HepG2 (cell line): Measurements from ENCODE around the gene PHEX. TPM values are rescaled to one million over a fixed set of nuclear protein-coding genes. Genes with fewer than 3 reads are reported as not detected.

Experiments used
- ATAC-seq: fragments of 200-7000 bp; cut with Tn5 transposase; 3 replicates; pipeline ENCODE4 v1.9.1; 2020; ENCODE audit warnings: mild to moderate bottlenecking, moderate library complexity
- BruUV-seq: library from RNA; stranded (reverse); fragments of 400-500 nt; replicated peaks from 2 replicates; lab custom pipeline; 2021; lab: Mats Ljungman, UMichigan
- CTCF ChIA-PET: fragments of 300-600 bp; formaldehyde crosslinking; extraction: SDS; loops from one replicate; lab custom pipeline; 2021; ENCODE audit warnings: low total read pairs, inconsistent platforms, low intra/inter-chr PET ratio; lab: Yijun Ruan, JAX
- POLR2A ChIA-PET: fragments of 350-600 bp; sonication (Branson Sonifier 250); formaldehyde crosslinking; loops from one replicate; lab custom pipeline; 2020; ENCODE audit warnings: antibody characterized with exemption, inconsistent platforms; lab: Yijun Ruan, JAX
- DNase-seq: peaks from one replicate; pipeline ENCODE4 v3.0.0-alpha.2; 2015; ENCODE audit warnings: low spot score
- FAIRE-seq: peaks from 3 replicates; lab custom pipeline; 2011; peaks lifted over from hg19 to GRCh38; lab: Jason Lieb, UNC
- H2AFZ ChIP-seq: one replicate; pipeline ENCODE4 v1.6.1; 2011; ENCODE audit warnings: low read length, inconsistent platforms
- H3K27ac ChIP-seq: fragments of 300-600 bp; 3 replicates; pipeline ENCODE4 v1.8.0; 2011; ENCODE audit warnings: mixed run types, mild to moderate bottlenecking, mixed read lengths, low read length, inconsistent platforms; ENCODE audit not compliant: insufficient read depth; ENCODE audit errors: extremely low read length
- H3K27me3 ChIP-seq, 2 experiments: fragments of 200-600 bp in 1 of 2; 2 replicates in 1 of 2; 3 replicates in 1 of 2; pipeline versions ENCODE4 v1.6.0 to v1.8.0; 2011; ENCODE audit warnings: low read length in 2 of 2, mild to moderate bottlenecking in 2 of 2, moderate library complexity in 2 of 2, inconsistent platforms in 1 of 2; ENCODE audit not compliant: insufficient read depth in 2 of 2, control insufficient read depth in 1 of 2
- H3K36me3 ChIP-seq, 2 experiments: fragments of 200-600 bp in 1 of 2; replicated peaks in 1 of 2; 2 replicates in 1 of 2; 3 replicates in 1 of 2; pipeline versions ENCODE4 v1.5.1 to v1.8.0; 2011; ENCODE audit warnings: low read length in 2 of 2, inconsistent platforms in 1 of 2; ENCODE audit not compliant: insufficient read depth in 2 of 2, control insufficient read depth in 1 of 2
- H3K4me1 ChIP-seq: 2 replicates; pipeline ENCODE4 v1.5.1; 2012; ENCODE audit warnings: low read length, inconsistent platforms; ENCODE audit not compliant: insufficient read depth
- H3K4me2 ChIP-seq: 2 replicates; pipeline ENCODE4 v1.6.0; 2011; ENCODE audit warnings: low read depth, low read length, inconsistent platforms
- H3K4me3 ChIP-seq, 3 experiments: fragments of 200-600 bp in 1 of 3; sonication (generic), shearing (Covaris generic) in 1 of 3; replicated peaks in 1 of 3; 2 replicates each; pipeline ENCODE4 v1.5.1; 2011 to 2016; ENCODE audit warnings: low read length in 3 of 3, inconsistent platforms in 2 of 3, low read depth in 2 of 3, mild to moderate bottlenecking in 2 of 3, control low read depth in 1 of 3, mixed read lengths in 1 of 3; ENCODE audit not compliant: insufficient read depth in 1 of 3
- H3K79me2 ChIP-seq: one replicate; pipeline ENCODE4 v1.6.1; 2011; ENCODE audit warnings: low read length, inconsistent platforms; ENCODE audit not compliant: insufficient read depth
- H3K9ac ChIP-seq: 2 replicates; pipeline ENCODE4 v1.6.0; 2011; ENCODE audit warnings: mild to moderate bottlenecking, low read depth, low read length, inconsistent platforms; ENCODE audit not compliant: insufficient read depth
- H3K9me3 ChIP-seq: 2 replicates; pipeline ENCODE4 v1.5.1; 2012; ENCODE audit warnings: mild to moderate bottlenecking, low read length
- H4K20me1 ChIP-seq: 2 replicates; pipeline ENCODE4 v1.6.0; 2011; ENCODE audit warnings: inconsistent platforms, mild to moderate bottlenecking, low read length, moderate library complexity; ENCODE audit not compliant: insufficient read depth
- BRCA1 ChIP-seq: sonication (generic); formaldehyde crosslinking; IDR thresholded peaks from 2 replicates; pipeline ENCODE4 v1.4.0; 2020; ENCODE audit warnings: missing genetic modification reagents
- BRD4 ChIP-seq: sonication (generic); formaldehyde crosslinking; IDR thresholded peaks from 2 replicates; pipeline ENCODE4 v1.4.0; 2020; ENCODE audit warnings: missing genetic modification reagents
- FOSL2 ChIP-seq: sonication (generic); formaldehyde crosslinking; IDR thresholded peaks from 2 replicates; pipeline ENCODE4 v1.4.0; 2020; ENCODE audit warnings: missing genetic modification reagents
- HMGA1 ChIP-seq: sonication (generic); formaldehyde crosslinking; conservative IDR thresholded peaks from 2 replicates; pipeline ENCODE4 v1.4.0; 2020; ENCODE audit warnings: missing genetic modification reagents
- MED13 ChIP-seq: sonication (generic); formaldehyde crosslinking; IDR thresholded peaks from 2 replicates; pipeline ENCODE4 v1.5.0; 2020; ENCODE audit warnings: missing genetic modification reagents
- PTBP1 ChIP-seq: fragments of 200-400 bp; formaldehyde crosslinking; IDR thresholded peaks from 2 replicates; pipeline ENCODE4 v1.6.1; 2018; ENCODE audit warnings: low read length, low read depth; ENCODE audit not compliant: poor library complexity, severe bottlenecking
- SATB2 ChIP-seq: sonication (generic); formaldehyde crosslinking; IDR thresholded peaks from 2 replicates; pipeline ENCODE4 v1.5.0; 2020; ENCODE audit warnings: missing genetic modification reagents
- SMARCE1 ChIP-seq: fragments of 450-650 bp; IDR thresholded peaks from 2 replicates; pipeline ENCODE4 v1.6.1; 2017; ENCODE audit warnings: borderline replicate concordance
- SRSF1 ChIP-seq: fragments of 200-400 bp; formaldehyde crosslinking; optimal IDR thresholded peaks from 2 replicates; pipeline ENCODE3; 2017; ENCODE audit warnings: mild to moderate bottlenecking, low read depth, low read length, moderate library complexity
- ZBTB1 ChIP-seq: sonication (generic); formaldehyde crosslinking; IDR thresholded peaks from 2 replicates; pipeline ENCODE4 v1.4.0; 2020; ENCODE audit warnings: missing genetic modification reagents, borderline replicate concordance
- ZNF549 ChIP-seq: sonication (generic); formaldehyde crosslinking; IDR thresholded peaks from 2 replicates; pipeline ENCODE4 v1.5.0; 2020; ENCODE audit warnings: missing genetic modification reagents
- ZNF598 ChIP-seq: sonication (generic); formaldehyde crosslinking; IDR thresholded peaks from 2 replicates; pipeline ENCODE4 v1.5.1; 2020; ENCODE audit warnings: mild to moderate bottlenecking, missing genetic modification reagents, borderline replicate concordance
- WGBS: methylation state at CpG from one replicate; pipeline ENCODE4 v1.1.6; 2017; ENCODE audit warnings: low lambda C conversion rate; 5-methylcytosine and 5-hydroxymethylcytosine counted together
- in situ Hi-C: cut with HindIII; loops from 2 replicates; pipeline ENCODE4 v1.10.0; 2017; ENCODE audit warnings: low pct_unique_long_range_greater_than_20kb; ENCODE audit not compliant: extremely low pct_ligation_motif_present
- intact Hi-C: fragments of 100-400 bp; cut with micrococcal nuclease; formaldehyde crosslinking; loops from one replicate; pipeline ENCODE4 v1.10.0; 2022; ENCODE audit not compliant: unreplicated experiment
- polyA plus RNA-seq, 8 experiments: library from polyadenylated mRNA; depleted of rRNA in 3 of 8; stranded (reverse) in 7 of 8; unstranded in 1 of 8; fragments of >200 nt; fragmentation: Illumina TruSeq in 4 of 8; extraction: Trizol in 4 of 8; gene quantifications; 2 replicates each; pipeline versions ENCODE4 v1.2.1 to v1.2.3, GENCODE V29; 2011 to 2016; ENCODE audit warnings: low read depth in 4 of 8, missing spikeins in 1 of 8, mixed read lengths in 1 of 8; ENCODE audit not compliant: insufficient read depth in 1 of 8
- total RNA-seq, 5 experiments: library from RNA; depleted of rRNA; stranded (reverse); fragments of >200 nt; fragmentation: Illumina TruSeq; extraction: Trizol; gene quantifications; 2 replicates each; pipeline ENCODE4 v1.2.3, GENCODE V29; 2016; ENCODE audit warnings: low read depth in 1 of 5
- TF ChIP-seq, protein P1 (sequence below): sonication (generic); formaldehyde crosslinking; IDR thresholded peaks from 2 replicates; pipeline ENCODE4 v1.5.0; 2020; ENCODE audit warnings: mild to moderate bottlenecking, missing genetic modification reagents
- TF ChIP-seq, protein P2 (sequence below), 2 experiments: fragments of 450-650 bp in 1 of 2; sonication (generic) in 1 of 2; formaldehyde crosslinking; IDR thresholded peaks; 2 replicates each; pipeline versions ENCODE4 v1.5.0 to v1.8.0; 2020 to 2022; ENCODE audit warnings: mild to moderate bottlenecking in 1 of 2, missing genetic modification reagents in 1 of 2
- TF ChIP-seq, protein P3 (sequence below): sonication (generic); formaldehyde crosslinking; IDR thresholded peaks from 2 replicates; pipeline ENCODE4 v1.5.1; 2020; ENCODE audit warnings: mild to moderate bottlenecking, missing genetic modification reagents
- TF ChIP-seq, protein P4 (sequence below): sonication (generic); formaldehyde crosslinking; IDR thresholded peaks from 2 replicates; pipeline ENCODE4 v1.9.0; 2021; ENCODE audit warnings: missing genetic modification reagents, borderline replicate concordance

PHEX gene
- total and polyA plus RNA-seq, 2 of the 13 experiments (the other 11 are each of a cell fraction or from before 2014, with no cell fraction given): 0.01 to 0.27 TPM

DNA sequence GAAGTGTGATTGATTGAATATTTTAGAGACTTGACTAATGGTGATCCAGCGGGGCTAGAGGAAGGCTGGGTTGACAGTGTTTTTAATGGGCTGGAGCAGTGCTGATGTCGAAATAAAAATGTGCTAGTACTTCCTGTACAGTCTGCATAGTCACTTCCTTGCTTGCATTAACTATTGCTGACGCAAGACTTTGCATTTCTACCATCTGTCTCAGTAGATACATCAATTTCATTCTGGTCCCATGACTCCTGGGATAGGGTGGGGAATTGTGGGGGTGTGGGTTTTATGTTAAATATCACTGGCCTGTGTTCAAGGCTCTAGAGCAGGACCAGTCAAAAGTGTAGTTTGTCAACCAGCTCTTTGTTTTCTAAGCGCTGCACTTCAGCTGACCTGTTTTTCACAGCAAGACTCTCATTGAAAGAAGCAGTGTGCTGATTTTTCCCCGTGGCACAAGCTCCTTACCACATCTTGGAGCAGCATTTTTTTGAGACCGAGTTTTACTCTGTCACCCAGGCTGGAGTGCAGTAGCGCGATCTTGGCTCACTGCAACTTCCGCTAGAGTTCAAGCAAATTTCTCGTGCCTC, 35.2 kb upstream of the PHEX start (continued):
- TF ChIP-seq, protein P1, sequence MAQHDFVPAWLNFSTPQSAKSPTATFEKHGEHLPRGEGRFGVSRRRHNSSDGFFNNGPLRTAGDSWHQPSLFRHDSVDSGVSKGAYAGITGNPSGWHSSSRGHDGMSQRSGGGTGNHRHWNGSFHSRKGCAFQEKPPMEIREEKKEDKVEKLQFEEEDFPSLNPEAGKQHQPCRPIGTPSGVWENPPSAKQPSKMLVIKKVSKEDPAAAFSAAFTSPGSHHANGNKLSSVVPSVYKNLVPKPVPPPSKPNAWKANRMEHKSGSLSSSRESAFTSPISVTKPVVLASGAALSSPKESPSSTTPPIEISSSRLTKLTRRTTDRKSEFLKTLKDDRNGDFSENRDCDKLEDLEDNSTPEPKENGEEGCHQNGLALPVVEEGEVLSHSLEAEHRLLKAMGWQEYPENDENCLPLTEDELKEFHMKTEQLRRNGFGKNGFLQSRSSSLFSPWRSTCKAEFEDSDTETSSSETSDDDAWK: no peak
- TF ChIP-seq ZBTB1 (no peak), BRD4 (CRISPR knock-in tag) (no peak), MED13 (CRISPR knock-in tag) (no peak), SRSF1 (no peak), PTBP1 (no peak)

DNA sequence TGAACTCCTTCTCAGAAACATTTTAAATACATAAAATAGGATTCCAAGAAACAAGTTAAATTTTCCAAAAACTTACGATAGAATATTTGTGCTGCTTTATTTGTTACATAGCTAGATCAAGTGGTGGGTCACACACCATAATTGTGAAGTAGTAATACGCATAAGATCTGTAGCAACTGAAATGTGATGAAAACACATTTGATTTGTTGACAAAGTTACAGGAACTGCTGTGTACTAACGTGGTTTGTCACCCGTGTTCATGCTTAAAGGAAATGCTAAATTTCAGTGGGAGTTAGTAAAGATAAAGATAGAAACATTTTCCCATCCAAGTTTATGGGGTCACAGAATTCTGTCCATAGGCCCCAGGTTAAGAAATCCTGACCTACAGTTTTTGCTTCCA, 34.1 kb upstream of the PHEX start:
- ChIA-PET POLR2A (no interaction called here), CTCF (no interaction called here)
- intact Hi-C loops: no loop called here
- FAIRE-seq (no peak), DNase-seq (no peak), ATAC-seq (no peak)
- Histone ChIP-seq H3K9ac (no peak overlapping the region), H3K4me1 (no peaks in the 10 kb centered on the region), H2AFZ (no peak overlapping the region), H3K4me3 (no peak overlapping the region), H3K79me2 (no peaks in the 10 kb centered on the region), H3K9me3 (no peaks in the 10 kb centered on the region), H3K36me3 (peaks cover 0 to 6% of the 10 kb centered on the region in 2 experiments; a peak in 1 of 5 replicates), H3K4me2 (no peak overlapping the region), H3K27ac (no peak overlapping the region), H3K27me3 (no peaks in the 10 kb centered on the region), H4K20me1 (no peaks in the 10 kb centered on the region)
- WGBS: 94% methylated on average over 4 of the region's 4 CpGs
- TF ChIP-seq, protein P2, sequence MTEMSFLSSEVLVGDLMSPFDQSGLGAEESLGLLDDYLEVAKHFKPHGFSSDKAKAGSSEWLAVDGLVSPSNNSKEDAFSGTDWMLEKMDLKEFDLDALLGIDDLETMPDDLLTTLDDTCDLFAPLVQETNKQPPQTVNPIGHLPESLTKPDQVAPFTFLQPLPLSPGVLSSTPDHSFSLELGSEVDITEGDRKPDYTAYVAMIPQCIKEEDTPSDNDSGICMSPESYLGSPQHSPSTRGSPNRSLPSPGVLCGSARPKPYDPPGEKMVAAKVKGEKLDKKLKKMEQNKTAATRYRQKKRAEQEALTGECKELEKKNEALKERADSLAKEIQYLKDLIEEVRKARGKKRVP (CRISPR knock-in tag; IDR thresholded peaks at IDR 0.05): no peak
- no peak for TF ChIP-seq SATB2 (CRISPR knock-in tag)
- no peak for TF ChIP-seq ZNF598 (CRISPR knock-in tag)
- no peak for TF ChIP-seq HMGA1 (CRISPR knock-in tag)
- TF ChIP-seq BRCA1 (CRISPR knock-in tag): no peak
- TF ChIP-seq SMARCE1: no peak
- TF ChIP-seq ZNF549 (CRISPR knock-in tag): no peak
- TF ChIP-seq, protein P3, sequence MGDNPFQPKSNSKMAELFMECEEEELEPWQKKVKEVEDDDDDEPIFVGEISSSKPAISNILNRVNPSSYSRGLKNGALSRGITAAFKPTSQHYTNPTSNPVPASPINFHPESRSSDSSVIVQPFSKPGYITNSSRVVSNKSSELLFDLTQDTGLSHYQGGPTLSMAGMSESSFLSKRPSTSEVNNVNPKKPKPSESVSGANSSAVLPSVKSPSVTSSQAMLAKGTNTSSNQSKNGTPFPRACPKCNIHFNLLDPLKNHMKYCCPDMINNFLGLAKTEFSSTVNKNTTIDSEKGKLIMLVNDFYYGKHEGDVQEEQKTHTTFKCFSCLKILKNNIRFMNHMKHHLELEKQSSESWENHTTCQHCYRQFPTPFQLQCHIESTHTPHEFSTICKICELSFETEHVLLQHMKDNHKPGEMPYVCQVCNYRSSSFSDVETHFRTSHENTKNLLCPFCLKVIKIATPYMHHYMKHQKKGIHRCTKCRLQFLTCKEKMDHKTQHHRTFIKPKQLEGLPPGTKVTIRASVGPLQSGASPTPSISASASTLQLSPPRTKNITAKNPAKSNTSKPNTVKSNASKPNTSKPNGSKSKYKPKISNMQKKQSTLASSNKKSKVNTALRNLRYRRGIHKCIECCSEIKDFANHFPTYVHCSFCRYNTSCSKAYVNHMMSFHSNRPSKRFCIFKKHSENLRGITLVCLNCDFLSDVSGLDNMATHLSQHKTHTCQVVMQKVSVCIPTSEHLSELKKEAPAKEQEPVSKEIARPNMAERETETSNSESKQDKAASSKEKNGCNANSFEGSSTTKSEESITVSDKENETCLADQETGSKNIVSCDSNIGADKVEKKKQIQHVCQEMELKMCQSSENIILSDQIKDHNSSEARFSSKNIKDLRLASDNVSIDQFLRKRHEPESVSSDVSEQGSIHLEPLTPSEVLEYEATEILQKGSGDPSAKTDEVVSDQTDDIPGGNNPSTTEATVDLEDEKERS (CRISPR knock-in tag): no peak
- TF ChIP-seq FOSL2 (CRISPR knock-in tag): no peak
- TF ChIP-seq, protein P4, sequence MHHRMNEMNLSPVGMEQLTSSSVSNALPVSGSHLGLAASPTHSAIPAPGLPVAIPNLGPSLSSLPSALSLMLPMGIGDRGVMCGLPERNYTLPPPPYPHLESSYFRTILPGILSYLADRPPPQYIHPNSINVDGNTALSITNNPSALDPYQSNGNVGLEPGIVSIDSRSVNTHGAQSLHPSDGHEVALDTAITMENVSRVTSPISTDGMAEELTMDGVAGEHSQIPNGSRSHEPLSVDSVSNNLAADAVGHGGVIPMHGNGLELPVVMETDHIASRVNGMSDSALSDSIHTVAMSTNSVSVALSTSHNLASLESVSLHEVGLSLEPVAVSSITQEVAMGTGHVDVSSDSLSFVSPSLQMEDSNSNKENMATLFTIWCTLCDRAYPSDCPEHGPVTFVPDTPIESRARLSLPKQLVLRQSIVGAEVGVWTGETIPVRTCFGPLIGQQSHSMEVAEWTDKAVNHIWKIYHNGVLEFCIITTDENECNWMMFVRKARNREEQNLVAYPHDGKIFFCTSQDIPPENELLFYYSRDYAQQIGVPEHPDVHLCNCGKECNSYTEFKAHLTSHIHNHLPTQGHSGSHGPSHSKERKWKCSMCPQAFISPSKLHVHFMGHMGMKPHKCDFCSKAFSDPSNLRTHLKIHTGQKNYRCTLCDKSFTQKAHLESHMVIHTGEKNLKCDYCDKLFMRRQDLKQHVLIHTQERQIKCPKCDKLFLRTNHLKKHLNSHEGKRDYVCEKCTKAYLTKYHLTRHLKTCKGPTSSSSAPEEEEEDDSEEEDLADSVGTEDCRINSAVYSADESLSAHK (CRISPR knock-in tag): no peak
- BruUV-seq: no TSS peak
- in situ Hi-C loops: loop anchor here (25.0 kb wide), 1 partner anchor 189 kb away; no protein-coding TSS in a partner anchor
